ENCODE measurements around the gene KDM1B. TPM values are rescaled to one million over a fixed set of nuclear protein-coding genes. Genes with fewer than 3 reads are reported as not detected.

Gene KDM1B
- total and polyA plus RNA-seq, 9 of the 15 experiments (the other 6 are each of a cell fraction or from before 2014, with no cell fraction given), result 1.4 to 58.9 (median 36.3) TPM

DNA sequence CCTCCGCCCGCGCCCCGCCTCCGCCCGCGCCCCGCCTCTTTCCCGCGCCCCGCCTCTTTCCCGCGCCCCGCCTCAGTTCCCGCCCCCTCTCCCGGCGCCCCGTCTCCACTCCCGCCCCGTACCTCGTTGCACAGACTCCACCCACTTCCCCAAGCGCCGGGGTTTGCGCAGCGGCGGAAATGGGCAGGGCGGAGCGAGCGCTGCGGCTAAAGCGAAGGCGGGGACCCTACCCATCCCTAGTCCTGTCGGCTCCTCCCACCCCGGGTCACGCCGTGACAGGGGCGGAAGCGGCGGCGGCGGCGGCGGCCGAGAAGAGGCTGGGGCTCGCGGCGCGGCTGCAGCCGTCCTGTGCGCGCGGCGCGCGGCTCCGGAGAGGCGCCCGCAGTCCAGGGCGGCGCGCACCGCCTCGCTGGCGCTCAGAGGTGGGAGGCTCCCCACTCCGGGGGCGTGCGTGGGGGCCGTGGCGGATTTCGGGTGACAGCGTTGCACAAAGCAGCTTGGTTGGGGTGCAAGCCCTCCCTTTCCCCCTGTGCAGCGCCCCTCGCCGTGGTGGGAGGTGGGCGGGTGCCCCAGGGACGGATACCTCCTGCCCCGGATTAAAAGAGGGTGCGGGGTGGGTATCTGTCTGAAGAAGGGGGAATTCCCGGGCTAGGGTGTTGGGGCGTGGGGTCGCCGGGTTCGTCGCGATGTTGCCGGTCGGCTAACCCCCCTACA lies at the start of gene KDM1B (continued):
- no peak for TF ChIP-seq ZNF354B (CRISPR knock-in tag; IDR thresholded peaks at IDR 0.05)
- no peak for TF ChIP-seq CHD1 (IDR thresholded peaks at IDR 0.05; ENCODE audit: low read length)
- TF ChIP-seq HOXB6 (CRISPR knock-in tag; IDR thresholded peaks at IDR 0.05; ENCODE audit: borderline replicate concordance), result no peak
- TF ChIP-seq RBM25 (IDR thresholded peaks at IDR 0.05; ENCODE audit: low read depth, low read length, severe bottlenecking), result no peak
- 0 out of 2 replicates have a peak, but pooled peaks have one; percentile 43 for TF ChIP-seq ELF2 (CRISPR knock-in tag; IDR thresholded peaks at IDR 0.05)
- TF ChIP-seq ARHGAP35 (IDR thresholded peaks at IDR 0.05; ENCODE audit: partially characterized antibody), result no peak
- TF ChIP-seq HDAC3 (IDR thresholded peaks at IDR 0.05; ENCODE audit: borderline replicate concordance, partially characterized antibody), result no peak
- TF ChIP-seq KLF6 (CRISPR knock-in tag; IDR thresholded peaks at IDR 0.05; ENCODE audit: borderline replicate concordance), result no peak
- no peak for TF ChIP-seq RAD21 (CRISPR knock-in tag; conservative IDR thresholded peaks at IDR 0.05 in 1 of 2, IDR thresholded peaks at IDR 0.05 in 1 of 2)
- TF ChIP-seq, protein P1, sequence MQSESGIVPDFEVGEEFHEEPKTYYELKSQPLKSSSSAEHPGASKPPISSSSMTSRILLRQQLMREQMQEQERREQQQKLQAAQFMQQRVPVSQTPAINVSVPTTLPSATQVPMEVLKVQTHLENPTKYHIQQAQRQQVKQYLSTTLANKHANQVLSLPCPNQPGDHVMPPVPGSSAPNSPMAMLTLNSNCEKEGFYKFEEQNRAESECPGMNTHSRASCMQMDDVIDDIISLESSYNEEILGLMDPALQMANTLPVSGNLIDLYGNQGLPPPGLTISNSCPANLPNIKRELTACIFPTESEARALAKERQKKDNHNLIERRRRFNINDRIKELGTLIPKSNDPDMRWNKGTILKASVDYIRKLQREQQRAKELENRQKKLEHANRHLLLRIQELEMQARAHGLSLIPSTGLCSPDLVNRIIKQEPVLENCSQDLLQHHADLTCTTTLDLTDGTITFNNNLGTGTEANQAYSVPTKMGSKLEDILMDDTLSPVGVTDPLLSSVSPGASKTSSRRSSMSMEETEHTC (IDR thresholded peaks at IDR 0.05), result no peak
- TF ChIP-seq RHOXF2B (CRISPR knock-in tag; conservative IDR thresholded peaks at IDR 0.05), result no peak
- TF ChIP-seq, protein P2, sequence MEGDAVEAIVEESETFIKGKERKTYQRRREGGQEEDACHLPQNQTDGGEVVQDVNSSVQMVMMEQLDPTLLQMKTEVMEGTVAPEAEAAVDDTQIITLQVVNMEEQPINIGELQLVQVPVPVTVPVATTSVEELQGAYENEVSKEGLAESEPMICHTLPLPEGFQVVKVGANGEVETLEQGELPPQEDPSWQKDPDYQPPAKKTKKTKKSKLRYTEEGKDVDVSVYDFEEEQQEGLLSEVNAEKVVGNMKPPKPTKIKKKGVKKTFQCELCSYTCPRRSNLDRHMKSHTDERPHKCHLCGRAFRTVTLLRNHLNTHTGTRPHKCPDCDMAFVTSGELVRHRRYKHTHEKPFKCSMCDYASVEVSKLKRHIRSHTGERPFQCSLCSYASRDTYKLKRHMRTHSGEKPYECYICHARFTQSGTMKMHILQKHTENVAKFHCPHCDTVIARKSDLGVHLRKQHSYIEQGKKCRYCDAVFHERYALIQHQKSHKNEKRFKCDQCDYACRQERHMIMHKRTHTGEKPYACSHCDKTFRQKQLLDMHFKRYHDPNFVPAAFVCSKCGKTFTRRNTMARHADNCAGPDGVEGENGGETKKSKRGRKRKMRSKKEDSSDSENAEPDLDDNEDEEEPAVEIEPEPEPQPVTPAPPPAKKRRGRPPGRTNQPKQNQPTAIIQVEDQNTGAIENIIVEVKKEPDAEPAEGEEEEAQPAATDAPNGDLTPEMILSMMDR (IDR thresholded peaks at IDR 0.05 in 2 of 3, conservative IDR thresholded peaks at IDR 0.05 in 1 of 3; ENCODE audit: insufficient read depth in 2 of 3, low read depth in 1 of 3, low read length in 3 of 3), result no peak
- no peak for TF ChIP-seq BMI1 (IDR thresholded peaks at IDR 0.05; ENCODE audit: low read length)
- peak; percentile 58; the same call in 1 of the 2 replicates for TF ChIP-seq ILF3 (IDR thresholded peaks at IDR 0.05; ENCODE audit: borderline replicate concordance)
- TF ChIP-seq MTA1 (IDR thresholded peaks at IDR 0.05; ENCODE audit: borderline replicate concordance), result no peak
- TF ChIP-seq ZNF699 (CRISPR knock-in tag; IDR thresholded peaks at IDR 0.05; ENCODE audit: insufficient replicate concordance), result no peak
- TF ChIP-seq ZNF57 (CRISPR knock-in tag; IDR thresholded peaks at IDR 0.05), result no peak
- TF ChIP-seq, protein P3, sequence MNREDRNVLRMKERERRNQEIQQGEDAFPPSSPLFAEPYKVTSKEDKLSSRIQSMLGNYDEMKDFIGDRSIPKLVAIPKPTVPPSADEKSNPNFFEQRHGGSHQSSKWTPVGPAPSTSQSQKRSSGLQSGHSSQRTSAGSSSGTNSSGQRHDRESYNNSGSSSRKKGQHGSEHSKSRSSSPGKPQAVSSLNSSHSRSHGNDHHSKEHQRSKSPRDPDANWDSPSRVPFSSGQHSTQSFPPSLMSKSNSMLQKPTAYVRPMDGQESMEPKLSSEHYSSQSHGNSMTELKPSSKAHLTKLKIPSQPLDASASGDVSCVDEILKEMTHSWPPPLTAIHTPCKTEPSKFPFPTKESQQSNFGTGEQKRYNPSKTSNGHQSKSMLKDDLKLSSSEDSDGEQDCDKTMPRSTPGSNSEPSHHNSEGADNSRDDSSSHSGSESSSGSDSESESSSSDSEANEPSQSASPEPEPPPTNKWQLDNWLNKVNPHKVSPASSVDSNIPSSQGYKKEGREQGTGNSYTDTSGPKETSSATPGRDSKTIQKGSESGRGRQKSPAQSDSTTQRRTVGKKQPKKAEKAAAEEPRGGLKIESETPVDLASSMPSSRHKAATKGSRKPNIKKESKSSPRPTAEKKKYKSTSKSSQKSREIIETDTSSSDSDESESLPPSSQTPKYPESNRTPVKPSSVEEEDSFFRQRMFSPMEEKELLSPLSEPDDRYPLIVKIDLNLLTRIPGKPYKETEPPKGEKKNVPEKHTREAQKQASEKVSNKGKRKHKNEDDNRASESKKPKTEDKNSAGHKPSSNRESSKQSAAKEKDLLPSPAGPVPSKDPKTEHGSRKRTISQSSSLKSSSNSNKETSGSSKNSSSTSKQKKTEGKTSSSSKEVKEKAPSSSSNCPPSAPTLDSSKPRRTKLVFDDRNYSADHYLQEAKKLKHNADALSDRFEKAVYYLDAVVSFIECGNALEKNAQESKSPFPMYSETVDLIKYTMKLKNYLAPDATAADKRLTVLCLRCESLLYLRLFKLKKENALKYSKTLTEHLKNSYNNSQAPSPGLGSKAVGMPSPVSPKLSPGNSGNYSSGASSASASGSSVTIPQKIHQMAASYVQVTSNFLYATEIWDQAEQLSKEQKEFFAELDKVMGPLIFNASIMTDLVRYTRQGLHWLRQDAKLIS (CRISPR knock-in tag; IDR thresholded peaks at IDR 0.05), result no peak
- no peak for TF ChIP-seq SMAD2 (IDR thresholded peaks at IDR 0.05; ENCODE audit: low read depth, low read length)
- no peak for TF ChIP-seq SRSF3 (IDR thresholded peaks at IDR 0.05; ENCODE audit: insufficient read depth, low read length)
- TF ChIP-seq ZNF311 (CRISPR knock-in tag; IDR thresholded peaks at IDR 0.05), result no peak
- TF ChIP-seq MED1 (CRISPR knock-in tag; IDR thresholded peaks at IDR 0.05; ENCODE audit: borderline replicate concordance), result no peak

Data from K562 (cell line).